SK-N-SH (cell line): ENCODE measurements around the gene KRT33A. TPM values are rescaled to one million over a fixed set of nuclear protein-coding genes. Genes with fewer than 3 reads are reported as not detected.

Experiments used
- CTCF ChIA-PET: fragments of 300-600, 350-600 bp; formaldehyde crosslinking; extraction: SDS; loops from one replicate; lab custom pipeline; 2021; lab: Yijun Ruan, JAX
- POLR2A ChIA-PET: fragments of 350-600 bp; sonication (Branson Sonifier 250); formaldehyde crosslinking; extraction: SDS; loops from one replicate; lab custom pipeline; 2020; ENCODE audit warnings: antibody characterized with exemption, inconsistent platforms; lab: Yijun Ruan, JAX
- DNase-seq: peaks from one replicate; pipeline ENCODE4 v3.0.0; 2012
- H2AFZ ChIP-seq: fragments of 200-600 bp; sonication (generic); 2 replicates; pipeline ENCODE4 v1.8.1; 2016; ENCODE audit warnings: antibody characterized with exemption, mild to moderate bottlenecking, low read depth
- H3F3A ChIP-seq: fragments of 200-600 bp; sonication (generic); replicated peaks from 2 replicates; pipeline ENCODE3; 2016; ENCODE audit warnings: antibody characterized with exemption, mild to moderate bottlenecking; ENCODE audit not compliant: insufficient read depth
- H3K27ac ChIP-seq, 2 experiments: fragments of 200-500 bp in 1 of 2; fragments of 200-600 bp in 1 of 2; sonication (Bioruptor generic) in 1 of 2; sonication (generic), shearing (Covaris generic) in 1 of 2; 2 replicates each; pipeline versions ENCODE4 v1.5.1 to v1.6.1; 2014 to 2016; ENCODE audit warnings: low read depth in 2 of 2, inconsistent platforms in 1 of 2, low read length in 1 of 2, mild to moderate bottlenecking in 1 of 2, mixed read lengths in 1 of 2
- H3K27me3 ChIP-seq: fragments of 200-600 bp; sonication (generic), shearing (Covaris generic); 2 replicates; pipeline ENCODE4 v1.6.1; 2016; ENCODE audit warnings: mixed run types; ENCODE audit not compliant: insufficient read depth
- H3K36me3 ChIP-seq, 2 experiments: fragments of 200-500 bp in 1 of 2; fragments of 200-600 bp in 1 of 2; sonication (Bioruptor generic) in 1 of 2; sonication (generic) in 1 of 2; replicated peaks in 1 of 2; 2 replicates each; pipeline versions ENCODE3 to v1.5.1; 2014 to 2016; ENCODE audit warnings: low read length in 1 of 2, mild to moderate bottlenecking in 1 of 2; ENCODE audit not compliant: insufficient read depth in 2 of 2, control insufficient read depth in 1 of 2
- H3K4me1 ChIP-seq, 2 experiments: fragments of 200-500 bp in 1 of 2; fragments of 200-600 bp in 1 of 2; sonication (Bioruptor generic) in 1 of 2; sonication (generic), shearing (Covaris generic) in 1 of 2; 2 replicates each; pipeline versions ENCODE4 v1.5.1 to v1.6.1; 2014 to 2016; ENCODE audit warnings: low read depth in 1 of 2, low read length in 1 of 2, mixed run types in 1 of 2; ENCODE audit not compliant: insufficient read depth in 2 of 2, control insufficient read depth in 1 of 2
- H3K4me2 ChIP-seq: fragments of 200-600 bp; sonication (generic), shearing (Covaris generic); 2 replicates; pipeline ENCODE4 v1.6.1; 2017; ENCODE audit warnings: mixed run types
- H3K4me3 ChIP-seq, 2 experiments: fragments of 200-500 bp in 1 of 2; fragments of 200-600 bp in 1 of 2; sonication (Bioruptor generic) in 1 of 2; sonication (generic), shearing (Covaris generic) in 1 of 2; 2 replicates each; pipeline versions ENCODE4 v1.5.1 to v1.8.1; 2014 to 2016; ENCODE audit warnings: low read depth in 2 of 2, inconsistent platforms in 1 of 2, low read length in 1 of 2, mild to moderate bottlenecking in 1 of 2, mixed read lengths in 1 of 2, moderate library complexity in 1 of 2
- H3K79me2 ChIP-seq: fragments of 200-600 bp; sonication (generic); 2 replicates; pipeline ENCODE4 v1.8.1; 2017; ENCODE audit warnings: mild to moderate bottlenecking; ENCODE audit not compliant: insufficient read depth
- H3K9ac ChIP-seq: fragments of 200-600 bp; sonication (generic); 2 replicates; pipeline ENCODE4 v1.6.1; 2017; ENCODE audit warnings: mixed run types
- H3K9me2 ChIP-seq: fragments of 200-600 bp; sonication (generic); 2 replicates; pipeline ENCODE4 v1.6.1; 2017; ENCODE audit warnings: mixed run types
- H3K9me3 ChIP-seq: fragments of 200-600 bp; sonication (generic); 2 replicates; pipeline ENCODE4 v1.6.1; 2017; ENCODE audit warnings: mixed run types, mild to moderate bottlenecking, moderate library complexity
- H4K20me1 ChIP-seq: fragments of 200-600 bp; sonication (generic); 2 replicates; pipeline ENCODE4 v1.6.1; 2017; ENCODE audit warnings: mild to moderate bottlenecking, mixed run types; ENCODE audit not compliant: insufficient read depth
- CTCF ChIP-seq: fragments of 200-600 bp; sonication (generic); IDR thresholded peaks from 2 replicates; pipeline ENCODE4 v1.6.1; 2017; ENCODE audit warnings: antibody characterized with exemption, mild to moderate bottlenecking, moderate library complexity
- ELF1 ChIP-seq: IDR thresholded peaks from 2 replicates; pipeline ENCODE4 v1.4.0; 2012
- EP300 ChIP-seq, 2 experiments: IDR thresholded peaks; 2 replicates each; pipeline versions ENCODE4 v1.4.0 to v1.6.1; 2012; ENCODE audit warnings: borderline replicate concordance in 1 of 2, low read depth in 1 of 2, low read length in 1 of 2
- FOXM1 ChIP-seq: IDR thresholded peaks from 2 replicates; pipeline ENCODE4 v1.4.0; 2012; ENCODE audit warnings: low read depth, mild to moderate bottlenecking
- GATA2 ChIP-seq: sonication (generic); formaldehyde crosslinking; IDR thresholded peaks from 2 replicates; pipeline ENCODE4 v1.5.0; 2020; ENCODE audit warnings: mild to moderate bottlenecking, missing genetic modification reagents
- JUND ChIP-seq: IDR thresholded peaks from 2 replicates; pipeline ENCODE4 v1.4.0; 2012
- MAX ChIP-seq: IDR thresholded peaks from 2 replicates; pipeline ENCODE4 v1.4.0; 2012; ENCODE audit warnings: low read depth
- NRF1 ChIP-seq: IDR thresholded peaks from 2 replicates; pipeline ENCODE4 v1.6.1; 2012; ENCODE audit warnings: low read depth, mild to moderate bottlenecking, low read length
- POLR2AphosphoS5 ChIP-seq: IDR thresholded peaks from 2 replicates; pipeline ENCODE4 v1.6.1; 2012; ENCODE audit warnings: low read depth, low read length
- RCOR1 ChIP-seq: fragments of 150-350 bp; IDR thresholded peaks from 2 replicates; pipeline ENCODE4 v1.6.1; 2017; ENCODE audit warnings: antibody characterized with exemption, low read length
- REST ChIP-seq: IDR thresholded peaks from 2 replicates; pipeline ENCODE4 v1.6.1; 2012; ENCODE audit warnings: mild to moderate bottlenecking, low read depth, low read length, moderate library complexity
- RFX5 ChIP-seq: IDR thresholded peaks from 2 replicates; pipeline ENCODE4 v1.6.1; 2012; ENCODE audit warnings: mild to moderate bottlenecking, improper control_type of control experiment, low read length
- RXRA ChIP-seq: IDR thresholded peaks from 2 replicates; pipeline ENCODE4 v1.4.0; 2012; ENCODE audit warnings: low read depth, mild to moderate bottlenecking, borderline replicate concordance
- SIN3A ChIP-seq: IDR thresholded peaks from 2 replicates; pipeline ENCODE4 v1.6.1; 2012; ENCODE audit warnings: low read depth, mild to moderate bottlenecking, low read length, moderate library complexity, borderline replicate concordance
- SMC3 ChIP-seq: IDR thresholded peaks from 2 replicates; pipeline ENCODE4 v1.6.1; 2012; ENCODE audit warnings: low read depth, low read length, improper control_type of control experiment
- TCF12 ChIP-seq: IDR thresholded peaks from 2 replicates; pipeline ENCODE4 v1.4.0; 2012
- YY1 ChIP-seq: IDR thresholded peaks from 2 replicates; pipeline ENCODE4 v1.4.0; 2012; ENCODE audit warnings: low read depth, mild to moderate bottlenecking
- ZBTB33 ChIP-seq: IDR thresholded peaks from 2 replicates; pipeline ENCODE4 v1.4.0; 2012; ENCODE audit warnings: low read depth, borderline replicate concordance
- WGBS: methylation state at CpG from one replicate; pipeline ENCODE4 v1.1.6; 2017; ENCODE audit warnings: low lambda C conversion rate; 5-methylcytosine and 5-hydroxymethylcytosine counted together
- polyA plus RNA-seq, 3 experiments: library from polyadenylated mRNA; depleted of rRNA; stranded (reverse); fragments of >200 nt; gene quantifications; 2 replicates each; pipeline ENCODE4 v1.2.3, GENCODE V29; 2012

Gene KRT33A
- polyA plus RNA-seq, 1 of the 3 experiments (the other 2 are of a cell fraction): not detected

- Histone ChIP-seq H3K36me3 (no peaks in the 10 kb centered on the region), H3K4me1 (peaks cover 0 to 13% of the 10 kb centered on the region in 2 experiments; a peak in 1 of 4 replicates), H3K79me2 (no peaks in the 10 kb centered on the region), H3K4me3 (no peak overlapping the region), H3K27me3 (peaks cover 30% of the 10 kb centered on the region), H2AFZ (no peak overlapping the region), H3K27ac (no peak overlapping the region), H3K9me3 (no peaks in the 10 kb centered on the region), H3F3A (no peaks in the 10 kb centered on the region), H3K9me2 (no peaks in the 10 kb centered on the region), H3K9ac (no peak overlapping the region), H4K20me1 (no peaks in the 10 kb centered on the region), H3K4me2 (no peak overlapping the region)
- CTCF ChIA-PET: interaction anchor here (3.8 kb wide), 1 partner anchor 11 kb away, joined by 20 read pairs; no protein-coding TSS in a partner anchor
- POLR2A ChIA-PET: no interaction called here
- no peak for DNase-seq
- TF ChIP-seq RXRA (no peak), POLR2AphosphoS5 (no peak), TCF12 (no peak), CTCF (no peak)
- 17% methylated on average over 1 of the region's 1 CpG for WGBS
These were observed 39.5 kb downstream of the KRT33A start for GRCh38 chr17:41311111-41311510.

- Histone ChIP-seq H3K9me3 (no peaks in the 10 kb centered on the region), H3K4me1 (peaks cover 0 to 13% of the 10 kb centered on the region in 2 experiments; a peak in 1 of 4 replicates), H3K4me2 (no peak within 1 kb of the TSS), H4K20me1 (no peaks in the 10 kb centered on the region), H3K27me3 (peaks cover 20% of the 10 kb centered on the region), H3K9ac (no peak within 1 kb of the TSS), H3F3A (no peaks in the 10 kb centered on the region), H3K36me3 (no peaks in the 10 kb centered on the region), H3K4me3 (no peak within 1 kb of the TSS), H2AFZ (no peak within 1 kb of the TSS), H3K79me2 (no peaks in the 10 kb centered on the region), H3K9me2 (no peaks in the 10 kb centered on the region), H3K27ac (no peak within 1 kb of the TSS; a peak in 1 of 4 replicates)
- DNase-seq: no peak
- 31% methylated on average over 6 of the region's 7 CpGs for WGBS
- ChIA-PET POLR2A (no interaction called here), CTCF (interaction anchor here (2.5 to 3.0 kb wide), 2 partner anchors 13 to 20 kb away, joined by 9 to 16 read pairs; no protein-coding TSS in a partner anchor)
- TF ChIP-seq FOXM1 (no peak), YY1 (no peak), RFX5 (no peak), RCOR1 (no peak), GATA2 (CRISPR knock-in tag) (no peak), MAX (no peak), EP300 (IDR thresholded peaks at IDR 0.05; ENCODE audit: borderline replicate concordance in 1 of 2, low read depth in 1 of 2, low read length in 1 of 2) (no peak), POLR2AphosphoS5 (no peak), TCF12 (no peak), REST (no peak), JUND (no peak), SMC3 (no peak), ZBTB33 (no peak), ELF1 (no peak), NRF1 (no peak), CTCF (no peak), SIN3A (no peak)
These were observed 41.7 kb downstream of the KRT33A start, which contains the start of gene KRTAP16-1 for GRCh38 chr17:41308918-41309359. Gene KRTAP16-1, minus strand, starts transcription at chr17:41309309. Its CDS starts 56 bp downstream, at chr17:41309253.
